Muscle of arm (tissue), 12 donors: ENCODE measurements around the gene WDTC1. TPM values are rescaled to one million over a fixed set of nuclear protein-coding genes. Genes with fewer than 3 reads are reported as not detected.

Source experiments
- DNase-seq: peaks from one replicate; pipeline ENCODE4 v3.0.0-alpha.2; 2013
- polyA plus RNA-seq, 12 donors: library from polyadenylated mRNA; unstranded; fragments of 120-200 nt; gene quantifications; one replicate each; pipeline ENCODE4 v1.2.1, GENCODE V29; 2013; ENCODE audit not compliant: insufficient read length in 12 of 12

Gene WDTC1
- polyA plus RNA-seq, 12 donors, result 23.0 to 35.5 (median 28.9) TPM; not detected in 1

GRCh38 chr1:27299385-27300271, 65.2 kb downstream of the WDTC1 start:
- peak; percentile 79 for DNase-seq

DNA sequence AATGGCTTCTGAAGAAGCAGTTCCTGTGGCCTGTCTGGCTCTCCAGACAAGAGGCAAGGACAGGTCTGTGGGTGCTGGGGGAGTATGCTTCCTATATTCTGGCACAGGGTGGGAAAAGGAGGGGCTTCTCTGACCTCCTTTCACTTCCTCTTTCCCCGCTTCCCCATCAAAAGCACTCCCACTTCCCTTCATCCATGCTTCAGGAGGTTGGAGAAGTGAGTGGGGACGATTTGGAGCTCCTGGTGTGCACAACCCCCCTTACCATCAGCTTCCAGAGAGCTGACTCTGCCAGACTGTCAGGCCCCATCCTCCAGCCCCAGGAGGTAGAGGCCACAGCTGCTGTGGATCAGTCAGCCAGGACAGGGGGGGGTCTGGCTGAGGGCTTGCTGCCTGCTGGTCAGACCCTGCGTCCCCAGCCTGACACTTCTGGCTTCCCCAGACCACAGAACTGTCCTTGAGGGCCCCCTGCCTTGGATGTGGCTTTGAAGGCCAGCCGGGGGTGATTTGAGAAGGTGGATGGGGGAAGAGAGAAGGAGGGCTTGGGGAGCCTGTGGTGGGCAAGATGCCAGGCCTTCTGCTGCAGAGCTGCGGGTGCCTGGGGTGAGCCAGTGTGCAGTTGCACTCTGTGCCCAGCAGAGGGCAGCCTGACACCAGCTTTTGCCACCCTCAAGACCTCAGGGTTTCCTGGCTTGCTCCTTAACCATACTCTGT, 66.1 kb downstream of the WDTC1 start:
- DNase-seq, result peak; percentile 98

DNA sequence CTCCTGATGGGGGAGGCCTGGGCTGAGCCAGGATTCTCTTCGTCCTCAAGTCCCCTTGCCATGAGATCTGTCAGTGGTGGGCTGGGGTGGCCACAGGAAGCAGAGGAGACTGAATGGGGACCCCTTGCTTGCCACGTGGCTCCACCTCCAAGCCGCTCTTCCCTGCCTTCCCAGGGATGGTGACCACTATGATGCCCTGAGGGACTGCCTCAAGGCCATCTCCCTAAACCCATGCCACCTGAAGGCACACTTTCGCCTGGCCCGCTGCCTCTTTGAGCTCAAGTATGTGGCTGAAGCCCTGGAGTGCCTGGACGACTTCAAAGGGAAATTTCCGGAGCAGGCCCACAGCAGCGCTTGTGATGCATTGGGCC, 66.6 kb downstream of the WDTC1 start:
- no peak for DNase-seq

DNA sequence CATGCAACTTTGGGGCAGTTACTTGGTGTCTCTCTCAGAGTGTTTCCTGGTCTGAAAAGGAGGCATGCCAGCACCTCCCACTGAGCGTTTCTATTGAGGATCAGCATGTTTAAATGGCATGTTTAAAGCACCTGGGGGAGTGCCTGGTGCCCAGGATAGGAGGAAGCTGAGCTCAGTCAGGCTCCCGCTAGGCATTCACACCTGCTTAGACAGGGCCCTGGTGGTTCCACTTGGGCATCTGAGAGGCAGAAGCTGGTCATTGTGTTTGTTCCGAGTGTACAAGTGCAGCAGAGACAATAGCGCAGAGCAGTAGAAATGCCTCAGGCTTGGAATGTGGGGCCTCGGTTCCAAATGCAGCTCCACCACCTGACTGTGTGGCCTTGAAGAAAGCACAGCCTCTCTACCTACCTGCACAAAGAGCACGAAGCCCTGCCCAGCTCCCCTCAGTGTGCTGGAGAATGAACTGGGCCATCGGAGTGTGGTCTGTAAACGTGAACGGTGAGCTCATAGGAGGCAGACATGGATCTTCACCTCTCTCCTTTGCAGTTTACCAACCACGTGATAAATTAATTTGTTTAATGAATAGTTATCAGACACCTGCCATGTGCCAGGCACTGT, 67.3 kb downstream of the WDTC1 start:
- DNase-seq, result no peak

- no peak for DNase-seq
Measured at GRCh38 chr1:27302612-27303011, 68.2 kb downstream of the WDTC1 start.

DNA sequence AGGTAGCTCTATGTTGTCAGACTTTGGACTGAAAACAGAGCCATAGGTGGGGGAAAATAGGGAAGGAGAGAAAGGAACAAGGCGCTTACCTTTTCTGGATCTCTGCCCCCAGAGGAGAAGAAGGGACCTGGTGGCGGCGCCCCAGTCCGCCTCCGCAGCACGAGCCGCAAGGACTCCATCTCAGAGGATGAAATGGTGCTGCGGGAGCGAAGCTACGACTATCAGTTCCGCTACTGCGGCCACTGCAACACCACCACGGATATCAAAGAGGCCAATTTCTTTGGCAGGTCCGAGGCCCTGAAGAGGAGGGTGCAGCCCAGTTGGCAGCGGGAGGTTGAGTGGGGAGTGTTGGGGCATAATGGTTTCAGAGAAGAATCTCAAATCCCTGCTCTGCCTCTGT, 69.1 kb downstream of the WDTC1 start:
- DNase-seq, result no peak

- no peak for DNase-seq
Measured at GRCh38 chr1:27306071-27306470, 71.6 kb downstream of the WDTC1 start.

GRCh38 chr1:27306892-27307761, 72.7 kb downstream of the WDTC1 start:
- peak; percentile 28 for DNase-seq

DNA sequence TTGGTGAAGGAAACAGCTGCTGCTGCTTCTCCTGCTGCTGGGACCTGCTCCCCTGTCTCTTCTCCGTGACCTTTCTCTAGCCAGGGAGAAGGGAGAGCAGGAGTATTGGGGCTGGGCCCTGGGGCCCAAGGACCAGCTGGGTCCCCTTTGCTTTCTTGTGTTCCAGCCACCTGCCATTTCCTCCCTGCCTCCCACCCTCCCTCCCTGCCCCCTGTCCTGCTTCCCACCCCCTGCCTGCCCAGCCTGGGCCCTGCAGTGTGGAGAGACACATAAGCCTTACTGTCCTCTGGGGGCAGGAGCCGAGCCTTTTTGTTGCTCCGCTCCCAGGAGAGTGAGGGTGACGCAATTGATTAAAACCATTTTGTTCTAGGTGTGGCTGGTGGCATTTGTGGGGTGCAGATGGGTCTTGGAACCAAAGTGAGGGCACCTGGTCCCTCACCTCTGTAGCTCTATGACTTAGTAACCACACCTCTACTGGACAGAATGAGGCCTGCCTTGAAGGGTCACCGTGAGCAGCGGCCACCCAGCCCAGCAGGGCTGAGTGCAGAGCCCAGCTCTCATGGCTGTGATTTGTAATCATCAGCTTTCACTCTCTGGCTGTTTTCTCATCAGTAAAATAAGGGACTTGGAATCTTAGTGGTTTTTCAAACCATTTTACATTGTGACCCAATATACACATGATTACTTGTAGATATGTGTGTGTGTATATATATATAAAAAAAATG, 73.6 kb downstream of the WDTC1 start:
- DNase-seq, result no peak

DNA sequence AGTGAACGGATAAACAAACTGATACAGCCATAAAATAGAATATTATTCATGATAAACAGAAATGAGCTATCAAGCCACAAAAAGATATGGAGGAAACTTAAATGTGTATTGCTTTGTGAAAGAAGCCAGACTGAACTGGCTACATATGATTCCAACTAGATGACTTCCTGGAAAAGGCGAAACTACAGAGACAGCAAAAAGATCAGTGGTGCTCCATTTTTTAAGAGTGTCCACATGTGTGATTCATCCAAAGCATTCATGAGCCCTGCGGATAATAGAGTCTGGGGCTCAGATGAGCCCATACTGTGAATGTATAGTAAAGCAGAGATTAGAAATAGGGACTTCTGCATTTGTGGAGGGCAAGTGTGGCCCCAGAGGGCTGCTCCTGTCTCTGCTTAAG, 79.7 kb downstream of the WDTC1 start:
- DNase-seq, result no peak

DNA sequence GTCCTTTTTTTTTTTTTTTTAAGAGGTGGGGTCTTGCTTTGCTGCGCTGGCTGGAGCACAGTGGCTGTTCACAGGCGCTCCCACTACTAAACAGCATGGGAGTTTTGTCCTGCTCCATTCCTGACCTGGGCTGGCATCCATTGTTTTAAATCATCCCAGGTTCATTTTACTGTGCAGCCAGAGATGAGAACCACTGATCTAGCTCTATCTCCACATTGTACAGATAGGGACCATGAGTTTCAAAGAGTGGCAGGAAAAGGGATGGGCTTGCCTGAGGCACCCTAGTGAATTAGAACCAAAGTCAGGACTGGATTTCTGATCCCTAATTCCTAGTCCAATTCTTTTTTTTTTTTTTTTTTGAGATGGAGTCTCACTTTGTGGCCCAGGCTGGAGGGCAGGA, 80.3 kb downstream of the WDTC1 start:
- no peak for DNase-seq

DNA sequence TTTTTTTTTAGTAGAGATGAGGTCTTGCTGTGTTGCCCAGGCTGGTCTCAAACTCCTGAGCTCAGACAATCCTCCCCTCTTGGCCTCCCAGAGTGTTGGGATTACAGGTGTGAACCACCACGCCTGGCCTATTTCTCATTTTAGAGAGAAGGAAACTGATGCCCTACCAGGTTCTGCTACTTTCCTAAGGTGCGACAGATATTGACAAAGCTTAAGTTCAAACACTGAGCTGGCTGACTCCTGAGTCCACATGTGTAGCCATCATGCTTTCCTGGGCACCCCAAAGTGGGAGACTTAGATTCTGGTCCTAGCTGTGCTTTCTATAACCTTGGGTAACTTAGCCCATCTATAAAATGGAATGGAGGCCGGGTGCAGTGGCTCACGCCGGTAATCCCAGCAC, 82.4 kb downstream of the WDTC1 start:
- DNase-seq, result no peak

- DNase-seq, result no peak
Measured at GRCh38 chr1:27318136-27318535, 83.7 kb downstream of the WDTC1 start.

DNA sequence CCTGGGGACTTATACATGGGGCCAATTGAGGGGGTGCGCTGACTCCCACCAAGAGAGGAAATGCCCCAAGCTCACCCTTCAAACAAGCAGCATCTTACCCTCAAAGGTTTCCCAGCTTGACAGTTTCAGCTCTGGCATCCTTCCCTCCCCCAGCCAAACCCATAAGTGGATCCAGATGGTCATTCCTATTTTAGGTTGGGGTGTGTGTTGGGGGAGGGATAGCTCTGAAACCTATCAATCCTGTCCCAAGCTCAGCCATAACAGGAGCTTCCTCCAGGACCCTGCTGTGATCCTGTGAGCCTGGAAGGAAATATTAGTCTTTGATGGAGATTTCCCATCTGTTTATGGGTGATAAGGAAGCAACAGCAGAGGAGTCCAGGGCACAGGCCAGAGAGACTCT, 84.2 kb downstream of the WDTC1 start:
- DNase-seq, result no peak

GRCh38 chr1:27321813-27322568, 87.6 kb downstream of the WDTC1 start, which contains the start of gene TMEM222:
Gene TMEM222, plus strand, starts transcription at chr1:27322163. Its CDS starts 35 bp downstream, at chr1:27322198.
- peak; percentile 96 for DNase-seq

DNA sequence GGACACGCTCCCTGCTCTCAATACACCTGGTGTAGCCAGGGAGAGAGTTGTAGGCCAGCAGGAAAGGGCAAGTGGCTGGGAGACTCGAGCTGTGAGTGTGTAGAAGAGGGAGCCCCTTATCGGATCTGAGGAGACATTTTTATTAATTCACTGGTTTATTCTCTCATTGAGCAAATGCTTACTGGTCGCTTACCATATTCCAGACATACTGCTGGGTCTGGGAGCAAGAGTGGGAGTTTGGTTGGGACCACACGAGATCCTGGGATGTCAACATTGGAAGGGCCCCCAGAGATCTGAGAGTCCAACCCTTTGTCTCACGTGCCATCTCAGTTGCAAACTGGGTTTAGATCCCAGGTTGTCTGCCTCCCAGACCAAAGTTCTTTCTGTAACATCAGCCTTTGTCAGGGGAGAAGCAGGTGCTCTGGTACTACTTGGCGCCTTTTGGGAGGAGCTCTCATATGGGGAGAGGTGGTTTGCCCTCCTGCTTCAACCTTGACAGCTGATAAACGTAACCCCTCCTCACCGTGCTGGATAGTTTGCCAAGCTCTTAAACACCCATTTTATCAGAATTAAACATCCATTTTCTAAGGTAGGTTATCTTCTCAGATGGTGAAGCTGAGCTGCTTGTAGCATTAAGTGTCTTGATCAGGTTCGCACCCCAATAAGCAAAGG, 88.3 kb downstream of the WDTC1 start:
- no peak for DNase-seq

DNA sequence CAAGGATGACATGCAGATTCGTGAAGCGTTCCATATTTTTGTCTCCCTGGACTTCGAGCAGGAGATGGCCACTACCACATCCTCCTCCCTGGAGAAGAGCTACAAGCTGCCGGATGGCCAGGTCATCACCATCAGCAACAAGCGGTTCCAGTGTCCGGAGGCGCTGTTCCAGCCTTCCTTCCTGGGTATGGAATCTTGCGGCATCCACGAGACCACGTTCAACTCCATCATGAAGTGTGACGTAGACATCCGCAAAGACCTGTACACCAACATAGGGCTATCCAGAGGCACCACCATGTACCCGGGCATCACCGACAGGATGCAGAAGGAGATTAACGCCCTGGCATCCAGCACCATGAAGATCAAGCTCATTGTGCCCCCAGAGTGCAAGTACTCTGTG, 90.9 kb downstream of the WDTC1 start:
- no peak for DNase-seq

DNA sequence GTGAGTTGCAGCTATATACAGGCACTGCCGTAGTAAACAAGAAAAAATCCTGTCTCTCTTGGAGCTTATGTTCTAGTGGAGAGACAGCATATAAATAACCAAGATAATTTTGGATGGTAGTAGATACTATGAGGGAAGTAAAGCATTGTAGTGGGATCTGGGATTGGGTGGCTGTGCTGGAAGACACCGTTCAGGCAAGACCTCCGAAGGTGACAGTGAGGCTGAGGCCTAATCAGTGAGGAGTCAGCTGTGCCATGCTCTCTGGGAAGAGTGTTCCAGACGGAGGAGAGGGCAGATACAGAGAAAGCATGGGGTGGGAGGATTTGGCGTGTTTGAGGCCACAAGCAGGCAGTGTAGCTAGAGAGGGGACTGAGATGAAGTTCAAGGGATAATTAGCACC, 93.5 kb downstream of the WDTC1 start:
- no peak for DNase-seq

- DNase-seq, result no peak
Measured at GRCh38 chr1:27330786-27331185, 96.4 kb downstream of the WDTC1 start.

DNA sequence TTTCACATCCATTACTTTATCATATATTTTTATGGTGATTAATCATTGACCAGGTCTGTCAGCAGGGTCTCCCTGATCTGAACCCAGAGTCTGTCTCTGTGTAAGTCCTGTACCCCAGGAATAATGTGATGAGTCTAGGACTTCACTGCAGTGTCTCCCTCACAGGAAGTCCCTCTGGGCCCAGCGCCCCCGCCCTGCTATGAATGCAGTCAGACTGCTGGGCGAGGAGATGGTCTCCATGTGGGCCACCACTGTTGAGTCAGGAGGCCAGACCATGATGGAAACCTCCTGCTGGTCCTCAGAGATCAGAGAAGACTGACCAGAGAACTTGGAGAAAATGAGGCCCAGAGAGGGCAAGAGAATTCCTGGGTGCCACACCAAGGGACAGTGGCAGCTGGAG, 97.0 kb downstream of the WDTC1 start:
- DNase-seq, result no peak
